Heart left ventricle (tissue), 16 donors: ENCODE measurements around the gene KCTD19. TPM values are rescaled to one million over a fixed set of nuclear protein-coding genes. Genes with fewer than 3 reads are reported as not detected.
A peak's percentile ranks its signal among the peaks of the same experiment; 100 is the strongest.

ENCODE experiments used
- ATAC-seq, 4 donors: fragments of 200-7000 bp; cut with Tn5 transposase; one replicate each; pipeline ENCODE4 v1.9.1; 2020 to 2022; ENCODE audit warnings: moderate library complexity in 4 of 4, mild to moderate bottlenecking in 3 of 4, moderate number of reproducible peaks in 1 of 4
- DNase-seq, 5 donors: peaks; one replicate each; pipeline ENCODE4 v3.0.0-alpha.2; 2020
- H3K27ac ChIP-seq, 12 donors: fragments of 200-600 bp; sonication (generic) in 4 of 12; one replicate each; pipeline versions ENCODE4 v1.5.0 to v1.8.0; 2016 to 2022; ENCODE audit warnings: mild to moderate bottlenecking in 2 of 12
- H3K27me3 ChIP-seq, 9 donors: fragments of 200-600 bp; sonication (generic) in 2 of 9; one replicate each; pipeline versions ENCODE4 v1.5.1 to v1.8.0; 2016 to 2022; ENCODE audit warnings: mild to moderate bottlenecking in 3 of 9
- H3K36me3 ChIP-seq, 9 donors: fragments of 200-600 bp; sonication (generic) in 2 of 9; one replicate each; pipeline versions ENCODE4 v1.5.0 to v1.8.0; 2018 to 2022; ENCODE audit warnings: mild to moderate bottlenecking in 2 of 9
- H3K4me1 ChIP-seq, 12 donors: fragments of 200-600 bp; sonication (generic) in 4 of 12; one replicate each; pipeline versions ENCODE4 v1.5.0 to v1.8.0; 2016 to 2022; ENCODE audit warnings: mild to moderate bottlenecking in 3 of 12
- H3K4me3 ChIP-seq, 12 donors: fragments of 200-600 bp; sonication (generic) in 4 of 12; one replicate each; pipeline versions ENCODE4 v1.5.0 to v1.8.0; 2017 to 2022; ENCODE audit warnings: mild to moderate bottlenecking in 9 of 12, moderate library complexity in 4 of 12
- H3K9me3 ChIP-seq, 12 donors: fragments of 200-600 bp; sonication (generic) in 4 of 12; one replicate each; pipeline versions ENCODE4 v1.5.0 to v1.8.0; 2016 to 2022; ENCODE audit warnings: mild to moderate bottlenecking in 1 of 12
- POLR2A ChIP-seq, 2 donors: fragments of 450-650 bp; IDR thresholded peaks; one replicate each; pipeline ENCODE4 v1.6.1; 2017; ENCODE audit warnings: antibody characterized with exemption in 2 of 2, mild to moderate bottlenecking in 2 of 2, moderate library complexity in 2 of 2
- WGBS, 4 donors: extraction: QIAGEN DNeasy Blood & Tissue Kit in 2 of 4; methylation state at CpG; one replicate each; pipeline versions ENCODE4 v1.1.5 to v1.1.7; 2013 to 2018; 5-methylcytosine and 5-hydroxymethylcytosine counted together
- intact Hi-C, 10 donors: fragments of 100-400 bp; cut with DNase I; formaldehyde crosslinking; loops; one replicate each; pipeline versions ENCODE4 v1.11.1 to v1.14.2; 2022
- polyA plus RNA-seq, 2 donors: library from polyadenylated mRNA; stranded (reverse); fragments of 200-250 nt; gene quantifications; one replicate each; pipeline ENCODE4 v1.2.3, GENCODE V29; 2013
- total RNA-seq, 9 donors: library from RNA; depleted of rRNA in 2 of 9; stranded (reverse); fragments of >200 nt in 2 of 9; fragmentation: NEBNext Ultra II Directional in 3 of 9; extraction: Animal tissue kit (Norgen Biotek cat#: 25700) in 3 of 9; gene quantifications; one replicate each; pipeline versions ENCODE4 v1.1.0 to v1.2.4, GENCODE V29; 2016 to 2023
- TF ChIP-seq, protein P1 (sequence below), 12 donors: fragments of 200-600 bp; sonication (generic) in 4 of 12; IDR thresholded peaks; one replicate each; pipeline versions ENCODE4 v1.5.0 to v1.8.0; 2018 to 2022; ENCODE audit warnings: antibody characterized with exemption in 12 of 12, mild to moderate bottlenecking in 5 of 12
- donor health status: ischemic (EF 13 %, LVEDD 7.1; RV severe dilation, severe dysfunction).
- donor health status: healthy with polysubstance abuse.
- donor health status: DM: no; HTN: yes; CAD: no.
- donor health status: DM: no; HTN: no; CAD: no.
- donor health status: ischemic (EF 25% LVEDD 6.9; RV normal size, moderate dysfunction).
- donor health status: ischemic (EF 25% LVEDD 5.7; RV mildly dilated, moderate dysfunction).
- donor health status: healthy.
- donor health status: DM: yes; HTN: yes; CAD: no.
- donor health status: ischemic (EF 35%, LVEDD 5.7; RV mildly dilated, moderate dysfunction).
- donor health status: nonischemic (EF 11% LVEDD 7.7; RV severe dilation, severe dysfunction).
- donor health status: DM: yes; HTN: yes; CAD: no.
- donor health status: PGD.
- donor health status: ischemic (EF 29% LVEDD 5.4; RV normal size, mild dysfunction).
- donor health status: nonischemic (EF 23%, LVEDD 6.1; RV moderate dilation, normal function).

The KCTD19 gene
- total and polyA plus RNA-seq, 11 donors: 0.19 to 0.29 TPM; not detected in 9

DNA sequence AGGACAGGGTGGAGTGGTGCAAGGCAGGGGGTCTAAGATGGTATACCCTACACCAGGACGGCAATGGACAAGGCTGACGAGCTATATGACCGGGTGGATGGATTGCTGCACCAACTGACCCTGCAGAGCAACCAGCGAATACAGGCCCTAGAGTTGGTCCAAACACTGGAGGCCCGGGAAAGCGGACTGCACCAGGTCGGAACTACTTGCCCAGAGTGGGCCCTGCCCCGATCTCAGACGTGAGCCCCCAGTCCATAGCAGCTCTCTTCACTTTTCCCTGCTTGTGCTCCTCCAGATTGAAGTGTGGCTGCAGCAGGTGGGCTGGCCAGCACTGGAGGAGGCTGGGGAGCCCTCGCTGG lies 44.1 kb downstream of the KCTD19 start:
- WGBS, 4 donors: 95 to 98% (median 96%) methylated on average over 10 of the region's 10 CpGs
- ATAC-seq: no peak
- intact Hi-C loops: loop anchor here in 3 of 10 donors (10.0 kb wide), 1 partner anchor 112 kb away; the partner anchor contains the start of gene TPPP3 (in 3 of the 3)
- no peaks in the 10 kb centered on the region for H3K36me3 ChIP-seq
- TF ChIP-seq, protein P1, sequence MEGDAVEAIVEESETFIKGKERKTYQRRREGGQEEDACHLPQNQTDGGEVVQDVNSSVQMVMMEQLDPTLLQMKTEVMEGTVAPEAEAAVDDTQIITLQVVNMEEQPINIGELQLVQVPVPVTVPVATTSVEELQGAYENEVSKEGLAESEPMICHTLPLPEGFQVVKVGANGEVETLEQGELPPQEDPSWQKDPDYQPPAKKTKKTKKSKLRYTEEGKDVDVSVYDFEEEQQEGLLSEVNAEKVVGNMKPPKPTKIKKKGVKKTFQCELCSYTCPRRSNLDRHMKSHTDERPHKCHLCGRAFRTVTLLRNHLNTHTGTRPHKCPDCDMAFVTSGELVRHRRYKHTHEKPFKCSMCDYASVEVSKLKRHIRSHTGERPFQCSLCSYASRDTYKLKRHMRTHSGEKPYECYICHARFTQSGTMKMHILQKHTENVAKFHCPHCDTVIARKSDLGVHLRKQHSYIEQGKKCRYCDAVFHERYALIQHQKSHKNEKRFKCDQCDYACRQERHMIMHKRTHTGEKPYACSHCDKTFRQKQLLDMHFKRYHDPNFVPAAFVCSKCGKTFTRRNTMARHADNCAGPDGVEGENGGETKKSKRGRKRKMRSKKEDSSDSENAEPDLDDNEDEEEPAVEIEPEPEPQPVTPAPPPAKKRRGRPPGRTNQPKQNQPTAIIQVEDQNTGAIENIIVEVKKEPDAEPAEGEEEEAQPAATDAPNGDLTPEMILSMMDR (IDR thresholded peaks at IDR 0.05): no peak
- no peak for TF ChIP-seq POLR2A (IDR thresholded peaks at IDR 0.05)
- peaks cover 0 to 3% (median 0%) of the 10 kb centered on the region in 9 donors for H3K27me3 ChIP-seq
- DNase-seq: peak in 1 of 5 donors; percentile 6
- no peak overlapping the region for H3K27ac ChIP-seq
- peaks cover 0 to 21% (median 7%) of the 10 kb centered on the region in 12 donors for H3K4me1 ChIP-seq
- H3K4me3 ChIP-seq: no peak overlapping the region
- no peaks in the 10 kb centered on the region for H3K9me3 ChIP-seq

DNA sequence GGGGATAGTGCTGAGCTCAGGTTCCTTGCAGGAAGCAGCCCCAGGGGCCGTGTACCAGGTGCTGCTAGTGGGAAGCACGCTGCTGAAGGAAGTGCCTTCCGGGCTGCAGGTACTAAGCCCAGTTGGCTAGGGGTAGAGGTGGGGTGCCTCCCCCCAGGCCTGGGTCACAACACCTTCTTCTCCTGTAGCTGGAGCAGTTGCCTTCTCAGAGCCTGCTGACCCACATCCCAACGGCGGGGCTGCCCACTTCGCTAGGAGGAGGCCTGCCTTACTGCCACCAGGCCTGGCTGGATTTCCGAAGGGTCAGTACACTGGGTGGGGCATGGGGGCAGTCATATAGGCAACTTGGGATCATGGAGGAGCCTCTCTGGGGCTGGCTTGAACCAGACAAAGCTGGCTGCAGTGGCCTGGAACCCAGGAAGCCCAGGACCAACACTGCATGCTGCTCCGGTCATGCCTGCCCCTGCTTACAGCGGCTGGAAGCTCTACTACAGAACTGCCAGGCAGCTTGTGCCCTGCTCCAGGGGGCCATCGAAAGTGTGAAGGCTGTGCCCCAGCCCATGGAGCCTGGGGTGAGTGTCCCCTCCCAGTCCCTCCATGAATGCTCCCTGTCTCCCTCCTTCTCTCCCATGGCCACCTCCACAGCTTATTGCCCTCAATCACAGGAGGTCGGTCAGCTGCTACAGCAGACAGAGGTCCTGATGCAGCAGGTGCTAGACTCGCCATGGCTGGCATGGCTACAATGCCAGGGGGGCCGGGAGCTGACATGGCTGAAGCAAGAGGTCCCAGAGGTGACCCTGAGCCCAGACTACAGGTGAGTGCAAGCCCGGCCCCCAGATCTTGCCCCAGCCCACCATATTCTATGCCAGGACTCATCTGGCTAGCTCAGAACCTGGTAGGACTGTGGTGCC lies 44.8 kb downstream of the KCTD19 start:
- peaks cover 0 to 3% (median 0%) of the 10 kb centered on the region in 9 donors for H3K27me3 ChIP-seq
- DNase-seq (peak in 1 of 5 donors; percentile 11), ATAC-seq (no peak)
- no peak overlapping the region for H3K4me3 ChIP-seq
- H3K4me1 ChIP-seq: peaks cover 0 to 25% (median 7%) of the 10 kb centered on the region in 12 donors
- intact Hi-C loops: loop anchor here in 3 of 10 donors (10.0 kb wide), 1 partner anchor 113 kb away; the partner anchor contains the start of gene TPPP3 (in 3 of the 3)
- TF ChIP-seq POLR2A (IDR thresholded peaks at IDR 0.05): no peak
- TF ChIP-seq, protein P1 (IDR thresholded peaks at IDR 0.05): no peak
- H3K27ac ChIP-seq: no peak overlapping the region
- no peaks in the 10 kb centered on the region for H3K36me3 ChIP-seq
- no peaks in the 10 kb centered on the region for H3K9me3 ChIP-seq
- WGBS, 4 donors: 90 to 93% (median 93%) methylated on average over 10 to 14 of the region's 14 CpGs

DNA sequence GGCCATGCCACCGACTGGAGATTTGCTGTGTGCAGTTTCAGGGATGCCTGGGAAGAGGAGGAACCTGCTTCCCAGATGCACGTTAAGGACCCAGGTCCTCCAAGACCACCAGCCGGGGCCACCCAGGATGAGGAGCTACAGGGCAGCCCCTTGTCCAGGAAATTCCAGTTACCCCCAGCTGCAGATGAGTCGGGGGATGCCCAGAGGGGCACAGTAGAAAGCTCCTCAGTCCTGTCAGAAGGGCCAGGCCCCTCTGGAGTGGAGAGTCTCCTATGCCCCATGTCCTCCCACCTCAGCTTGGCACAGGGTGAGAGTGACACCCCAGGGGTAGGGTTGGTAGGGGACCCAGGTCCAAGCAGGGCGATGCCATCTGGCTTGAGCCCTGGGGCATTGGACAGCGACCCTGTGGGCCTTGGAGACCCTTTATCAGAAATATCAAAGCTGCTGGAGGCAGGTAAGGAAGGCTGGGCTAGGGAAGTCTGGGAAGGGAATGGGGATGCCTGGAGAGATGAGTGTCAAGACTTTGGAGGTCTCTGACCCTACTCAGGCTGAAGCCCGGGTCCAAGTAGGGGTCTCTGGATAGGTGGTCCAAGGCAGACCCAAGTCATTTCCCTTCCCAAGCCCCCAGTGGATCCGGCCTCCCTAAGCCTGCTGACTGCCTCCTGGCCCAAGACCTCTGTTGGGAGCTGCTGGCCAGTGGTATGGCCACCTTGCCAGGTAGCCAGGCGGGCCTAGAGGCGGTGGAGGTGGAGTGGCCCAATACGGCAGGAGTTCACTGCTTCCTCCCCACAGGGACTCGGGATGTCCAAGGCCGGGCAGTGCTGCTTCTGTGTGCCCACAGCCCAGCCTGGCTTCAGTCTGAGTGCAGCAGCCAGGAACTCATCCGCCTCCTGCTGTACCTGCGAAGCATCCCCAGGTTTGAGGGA lies 46.2 kb downstream of the KCTD19 start:
- Histone ChIP-seq H3K4me3 (no peak overlapping the region), H3K27ac (no peak overlapping the region), H3K27me3 (peaks cover 0 to 3% (median 0%) of the 10 kb centered on the region in 9 donors), H3K4me1 (peaks cover 0 to 26% (median 7%) of the 10 kb centered on the region in 12 donors), H3K9me3 (no peaks in the 10 kb centered on the region), H3K36me3 (peaks cover 0 to 2% (median 0%) of the 10 kb centered on the region in 9 donors)
- intact Hi-C loops: loop anchor here in 3 of 10 donors (10.0 kb wide), 1 partner anchor 114 kb away; the partner anchor contains the start of gene TPPP3 (in 3 of the 3)
- TF ChIP-seq POLR2A (IDR thresholded peaks at IDR 0.05): no peak
- TF ChIP-seq, protein P1 (IDR thresholded peaks at IDR 0.05): no peak
- WGBS, 4 donors: 92 to 97% (median 93%) methylated on average over 10 to 15 of the region's 15 CpGs
- peak in 1 of 5 donors; percentile 18 for DNase-seq
- no peak for ATAC-seq
